IMR-90 (cell line): ENCODE results near the gene NRAS. TPM values are rescaled to one million over a fixed set of nuclear protein-coding genes. Genes with fewer than 3 reads are reported as not detected.

ENCODE experiments used
- ATAC-seq: fragments of 200-7000 bp; cut with Tn5 transposase; 2 replicates; pipeline ENCODE4 v1.9.1; 2020; ENCODE audit warnings: low read depth, mild to moderate bottlenecking, moderate library complexity
- BruUV-seq: library from RNA; stranded (reverse); fragments of 400-500 nt; replicated peaks from 2 replicates; lab custom pipeline; 2021; lab: Mats Ljungman, UMichigan
- CTCF ChIA-PET: fragments of 300-600 bp; formaldehyde crosslinking; extraction: SDS; loops from one replicate; lab custom pipeline; 2021; ENCODE audit warnings: antibody characterized with exemption; lab: Yijun Ruan, JAX
- POLR2A ChIA-PET: fragments of 300-600 bp; sonication (Branson Sonifier 250); formaldehyde crosslinking; loops from one replicate; lab custom pipeline; 2022; ENCODE audit warnings: antibody characterized with exemption; ENCODE audit not compliant: unreplicated experiment; lab: Charles Lee
- DNase-seq: peaks from one replicate; pipeline ENCODE4 v3.0.0; 2013
- H2AFZ ChIP-seq: replicated peaks from 2 replicates; pipeline ENCODE3; 2013; ENCODE audit warnings: low read length, mild to moderate bottlenecking; ENCODE audit not compliant: poor library complexity
- H2AK5ac ChIP-seq: 2 replicates; pipeline ENCODE4 v1.6.1; 2013; ENCODE audit warnings: low read depth, low read length, inconsistent platforms
- H2AK9ac ChIP-seq: replicated peaks from 2 replicates; pipeline ENCODE3; 2013; ENCODE audit warnings: mild to moderate bottlenecking, low read depth, low read length, moderate library complexity; ENCODE audit not compliant: poor library complexity
- H2BK120ac ChIP-seq: 2 replicates; pipeline ENCODE4 v1.6.1; 2013; ENCODE audit warnings: low read depth, low read length, inconsistent platforms
- H2BK15ac ChIP-seq: 3 replicates; pipeline ENCODE4 v1.6.1; 2013; ENCODE audit warnings: low read depth, low read length, inconsistent platforms
- H2BK20ac ChIP-seq: 2 replicates; pipeline ENCODE4 v1.6.1; 2013; ENCODE audit warnings: low read depth, mild to moderate bottlenecking, inconsistent platforms, low read length, moderate library complexity
- H2BK5ac ChIP-seq: 2 replicates; pipeline ENCODE4 v1.6.1; 2013; ENCODE audit warnings: mild to moderate bottlenecking, low read depth, low read length, inconsistent platforms; ENCODE audit not compliant: poor library complexity, severe bottlenecking
- H3K14ac ChIP-seq: replicated peaks from 2 replicates; pipeline ENCODE4 v1.6.1; 2013; ENCODE audit warnings: low read depth, low read length, inconsistent platforms
- H3K18ac ChIP-seq: 2 replicates; pipeline ENCODE4 v1.6.1; 2013; ENCODE audit warnings: low read depth, low read length, control low read depth
- H3K23ac ChIP-seq: 2 replicates; pipeline ENCODE4 v1.6.1; 2013; ENCODE audit warnings: low read depth, low read length, inconsistent platforms
- H3K27ac ChIP-seq: 2 replicates; pipeline ENCODE4 v1.5.1; 2013; ENCODE audit warnings: mild to moderate bottlenecking, control low read depth, low read length; ENCODE audit not compliant: insufficient read depth
- H3K27me3 ChIP-seq: 2 replicates; pipeline ENCODE4 v1.6.1; 2013; ENCODE audit warnings: low read length; ENCODE audit not compliant: control insufficient read depth, insufficient read depth
- H3K36me3 ChIP-seq: 2 replicates; pipeline ENCODE4 v1.6.1; 2013; ENCODE audit warnings: low read length, mixed read lengths; ENCODE audit not compliant: control insufficient read depth, insufficient read depth
- H3K4ac ChIP-seq: 2 replicates; pipeline ENCODE4 v1.6.1; 2013; ENCODE audit warnings: low read depth, low read length, inconsistent platforms
- H3K4me1 ChIP-seq: 2 replicates; pipeline ENCODE4 v1.6.1; 2013; ENCODE audit warnings: low read length, mixed read lengths; ENCODE audit not compliant: control insufficient read depth, insufficient read depth
- H3K4me2 ChIP-seq: 2 replicates; pipeline ENCODE4 v1.6.1; 2013; ENCODE audit warnings: low read depth, mild to moderate bottlenecking, control low read depth, low read length, moderate library complexity
- H3K4me3 ChIP-seq: 2 replicates; pipeline ENCODE4 v1.5.1; 2013; ENCODE audit warnings: low read depth, mild to moderate bottlenecking, control low read depth, low read length, moderate library complexity; ENCODE audit not compliant: insufficient read depth
- H3K56ac ChIP-seq: 2 replicates; pipeline ENCODE4 v1.6.1; 2013; ENCODE audit warnings: low read length, inconsistent platforms; ENCODE audit not compliant: insufficient read depth; ENCODE audit errors: extremely low read depth
- H3K79me1 ChIP-seq, 2 experiments: 2 replicates each; pipeline ENCODE4 v1.6.1; 2013; ENCODE audit warnings: low read length in 2 of 2, inconsistent platforms in 1 of 2, low read depth in 1 of 2
- H3K9ac ChIP-seq: 2 replicates; pipeline ENCODE4 v1.6.1; 2013; ENCODE audit warnings: low read depth, low read length, control low read depth
- H3K9me1 ChIP-seq: 2 replicates; pipeline ENCODE4 v1.6.1; 2013; ENCODE audit warnings: low read length, inconsistent platforms; ENCODE audit not compliant: insufficient read depth
- H3K9me3 ChIP-seq: 2 replicates; pipeline ENCODE4 v1.6.1; 2013; ENCODE audit warnings: low read length; ENCODE audit not compliant: control insufficient read depth, insufficient read depth
- H4K20me1 ChIP-seq: 2 replicates; pipeline ENCODE4 v1.6.1; 2013; ENCODE audit warnings: low read length, inconsistent platforms; ENCODE audit not compliant: insufficient read depth
- H4K5ac ChIP-seq: 2 replicates; pipeline ENCODE4 v1.6.1; 2013; ENCODE audit warnings: mild to moderate bottlenecking, low read depth, low read length, control low read depth
- H4K8ac ChIP-seq, 2 experiments: 2 replicates each; pipeline ENCODE4 v1.6.1; 2013; ENCODE audit warnings: low read depth in 2 of 2, low read length in 2 of 2, control low read depth in 1 of 2, inconsistent platforms in 1 of 2
- H4K91ac ChIP-seq: 2 replicates; pipeline ENCODE4 v1.6.1; 2013; ENCODE audit warnings: low read depth, low read length, inconsistent platforms; ENCODE audit not compliant: insufficient read depth
- BHLHE40 ChIP-seq: fragments of 150-350 bp; IDR thresholded peaks from 2 replicates; pipeline ENCODE4 v1.6.1; 2016; ENCODE audit warnings: mild to moderate bottlenecking, low read depth, low read length
- CHD1 ChIP-seq: IDR thresholded peaks from 2 replicates; pipeline ENCODE4 v1.6.1; 2012; ENCODE audit warnings: low read depth, low read length, improper control_type of control experiment
- FOS ChIP-seq: fragments of 150-350 bp; IDR thresholded peaks from 2 replicates; pipeline ENCODE4 v1.6.1; 2016; ENCODE audit warnings: low read depth, low read length
- MAFK ChIP-seq: IDR thresholded peaks from 2 replicates; pipeline ENCODE4 v1.6.1; 2012; ENCODE audit warnings: low read depth, low read length, improper control_type of control experiment
- MXI1 ChIP-seq: IDR thresholded peaks from 2 replicates; pipeline ENCODE4 v1.6.1; 2012; ENCODE audit warnings: low read depth, mild to moderate bottlenecking, low read length, moderate library complexity, borderline replicate concordance
- POLR2A ChIP-seq: IDR thresholded peaks from 2 replicates; pipeline ENCODE4 v1.6.1; 2012; ENCODE audit warnings: mild to moderate bottlenecking, low read depth, low read length
- WGBS, 2 experiments: methylation state at CpG; one replicate each; pipeline versions ENCODE4 v1.1.5 to v1.1.7; 2013; ENCODE audit warnings: missing lambda C conversion rate in 2 of 2; ENCODE audit not compliant: insufficient read length in 1 of 2; ENCODE audit errors: extremely low coverage in 2 of 2; 5-methylcytosine and 5-hydroxymethylcytosine counted together
- dilution Hi-C: fragments of 300-500 bp; cut with HindIII; formaldehyde crosslinking; loops from one replicate; pipeline ENCODE4 v1.14.3; 2018; ENCODE audit warnings: low sequenced_read_pairs; ENCODE audit not compliant: unreplicated experiment
- in situ Hi-C: fragments of 300-500 bp; cut with MboI; formaldehyde crosslinking; loops from 3 replicates; pipeline ENCODE4 v1.14.3; 2019; ENCODE audit warnings: low sequenced_read_pairs, inconsistent platforms, mixed read lengths
- intact Hi-C: fragments of 100-400 bp; cut with micrococcal nuclease; formaldehyde crosslinking; loops from 2 replicates; pipeline ENCODE4 v1.10.0; 2022
- polyA plus RNA-seq, 3 experiments: library from polyadenylated mRNA; depleted of rRNA; stranded (reverse); fragments of >200 nt; gene quantifications; 2 replicates each; pipeline ENCODE4 v1.2.3, GENCODE V29; 2012; ENCODE audit warnings: low replicate concordance in 1 of 3
- total RNA-seq: library from RNA; depleted of rRNA; stranded (reverse); fragments of >200 nt; gene quantifications from 2 replicates; pipeline ENCODE4 v1.2.3, GENCODE V29; 2012

NRAS gene
- total and polyA plus RNA-seq, 2 of the 4 experiments (the other 2 are of a cell fraction), result 27.4 to 85.9 TPM

DNA sequence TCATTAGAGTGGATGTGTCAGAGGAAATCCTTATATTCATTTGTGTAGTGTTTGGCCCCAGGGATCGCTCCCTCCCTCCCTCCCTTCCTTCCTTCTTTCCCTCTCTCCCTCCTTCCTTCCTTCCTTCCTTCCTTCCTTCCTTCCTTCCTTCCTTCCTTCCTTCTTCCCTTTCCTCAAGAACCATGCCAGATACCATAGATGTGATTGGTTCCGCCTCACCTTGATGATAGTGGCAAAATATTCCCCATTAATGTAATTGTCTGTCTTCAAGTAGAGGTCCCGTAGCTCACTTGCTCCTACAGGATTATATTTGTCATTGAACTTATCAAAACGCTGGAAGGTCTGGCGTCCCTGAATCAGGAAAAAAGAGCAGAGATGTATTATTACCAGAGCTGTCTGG is 38.9 kb downstream of the NRAS start:
- BruUV-seq, result no TSS peak
- ATAC-seq, result no peak
- Histone ChIP-seq H2AFZ (no peak overlapping the region), H2BK20ac (no peak overlapping the region), H3K36me3 (no peaks in the 10 kb centered on the region), H3K56ac (no peak overlapping the region; the same call in 1 of the 2 replicates), H4K5ac (no peak overlapping the region), H3K23ac (no peak overlapping the region), H3K18ac (no peak overlapping the region), H3K79me1 (no peaks in the 10 kb centered on the region), H4K8ac (no peak overlapping the region), H3K9ac (no peak overlapping the region), H3K27ac (no peak overlapping the region), H3K4me2 (no peak overlapping the region), H2AK5ac (no peak overlapping the region), H3K27me3 (peaks cover 17% of the 10 kb centered on the region), H3K4me3 (no peak overlapping the region), H4K91ac (no peak overlapping the region), H3K4me1 (no peaks in the 10 kb centered on the region), H3K9me1 (no peaks in the 10 kb centered on the region), H2BK15ac (no peak overlapping the region), H2BK5ac (no peak overlapping the region), H3K9me3 (no peaks in the 10 kb centered on the region), H2BK120ac (no peak overlapping the region), H3K14ac (no peak overlapping the region), H3K4ac (no peak overlapping the region), H2AK9ac (no peak overlapping the region), H4K20me1 (no peaks in the 10 kb centered on the region)
- intact Hi-C loops, result no loop called here
- DNase-seq, result no peak
- POLR2A ChIA-PET, result no interaction called here
- dilution Hi-C loops, result no loop called here
- in situ Hi-C loops, result no loop called here
- no CpG with 5 or more reads among the region's 5 CpGs for WGBS, 2 experiments
- CTCF ChIA-PET, result no interaction called here
- no peak for TF ChIP-seq MXI1
- TF ChIP-seq CHD1, result no peak
- no peak for TF ChIP-seq POLR2A
- no peak for TF ChIP-seq BHLHE40
- TF ChIP-seq FOS, result no peak
- TF ChIP-seq MAFK, result no peak
